Activated CD4-positive, alpha-beta T cell treated with anti-CD3 and anti-CD28 coated beads, Interleukin-2, amount 50 U/mL, for 48 hours (primary cell): ENCODE results near the gene IQGAP3.

Experiments
- DNase-seq, 2 experiments: peaks; one replicate each; pipeline ENCODE4 v3.0.0-alpha.2; 2020

Gene IQGAP3

GRCh38 chr1:156537027-156537426 lies 35.3 kb downstream of the IQGAP3 start:
- DNase-seq, result no peak

GRCh38 chr1:156534424-156535060 lies 37.8 kb downstream of the IQGAP3 start:
- DNase-seq, result no peak

GRCh38 chr1:156533568-156534220 lies 38.7 kb downstream of the IQGAP3 start:
- no peak for DNase-seq

GRCh38 chr1:156532374-156532773 lies 40.0 kb downstream of the IQGAP3 start:
- no peak for DNase-seq

GRCh38 chr1:156530006-156530405 lies 42.4 kb downstream of the IQGAP3 start:
- DNase-seq, result no peak

GRCh38 chr1:156528875-156529425 lies 43.4 kb downstream of the IQGAP3 start:
- no peak for DNase-seq

- no peak for DNase-seq
These were observed 44.1 kb downstream of the IQGAP3 start for GRCh38 chr1:156528231-156528630.

GRCh38 chr1:156527584-156527983 lies 44.8 kb downstream of the IQGAP3 start:
- DNase-seq, result no peak

- DNase-seq, result no peak
These were observed 46.4 kb downstream of the IQGAP3 start for GRCh38 chr1:156525856-156526489.

- no peak for DNase-seq
These were observed 47.3 kb downstream of the IQGAP3 start for GRCh38 chr1:156525071-156525501.

- no peak for DNase-seq
These were observed 47.9 kb downstream of the IQGAP3 start for GRCh38 chr1:156524481-156524869.

GRCh38 chr1:156523801-156524480 lies 48.4 kb downstream of the IQGAP3 start:
- DNase-seq, result no peak

GRCh38 chr1:156522443-156522970 lies 49.9 kb downstream of the IQGAP3 start:
- no peak for DNase-seq

- DNase-seq, result no peak
These were observed 54.6 kb downstream of the IQGAP3 start for GRCh38 chr1:156517748-156518147.

GRCh38 chr1:156516821-156517220 lies 55.5 kb downstream of the IQGAP3 start:
- no peak for DNase-seq

- DNase-seq, result no peak
These were observed 56.4 kb downstream of the IQGAP3 start for GRCh38 chr1:156515956-156516355.

- DNase-seq, result no peak
These were observed 59.2 kb downstream of the IQGAP3 start for GRCh38 chr1:156513185-156513584.

GRCh38 chr1:156511644-156512043 lies 60.7 kb downstream of the IQGAP3 start:
- peak; percentile 46 to 63 for DNase-seq

GRCh38 chr1:156510709-156511108 lies 61.7 kb downstream of the IQGAP3 start:
- DNase-seq, result no peak

- no peak for DNase-seq
These were observed 62.8 kb downstream of the IQGAP3 start for GRCh38 chr1:156509424-156510034.

- DNase-seq, result no peak
These were observed 63.5 kb downstream of the IQGAP3 start for GRCh38 chr1:156508955-156509234.

GRCh38 chr1:156508205-156508954 lies 64.0 kb downstream of the IQGAP3 start:
- DNase-seq, result no peak
